Measurements from ENCODE around the gene IL12RB2. TPM values are rescaled to one million over a fixed set of nuclear protein-coding genes. Genes with fewer than 3 reads are reported as not detected.
"Not testable (repeated sequence)": the region's sequence is repeated elsewhere in the genome, so short reads cannot be mapped to it uniquely, and the experiment has no call there.

Gene IL12RB2
- total RNA-seq, 1 donor: not detected

GRCh38 chr1:67408148-67408547, 100.5 kb downstream of the IL12RB2 start:
- Histone ChIP-seq H3K4me2 (ENCODE audit: insufficient read depth, low read length) (no peak overlapping the region), H3K9me3 (ENCODE audit: low read depth, low read length) (no peaks in the 10 kb centered on the region), H3K4me1 (ENCODE audit: insufficient read depth, low read length) (no peaks in the 10 kb centered on the region), H3K36me3 (ENCODE audit: insufficient read depth, low read length) (peaks cover 34% of the 10 kb centered on the region), H4K20me1 (ENCODE audit: insufficient read depth, low read length) (peaks cover 2% of the 10 kb centered on the region), H3K4me3 (ENCODE audit: insufficient read depth, low read length) (no peak overlapping the region), H3K27ac (ENCODE audit: low read depth, low read length) (no peak overlapping the region), H3K79me2 (ENCODE audit: insufficient read depth, low read length) (no peaks in the 10 kb centered on the region), H3K27me3 (ENCODE audit: insufficient read depth, low read length) (no peaks in the 10 kb centered on the region), H2AFZ (ENCODE audit: low read length) (no peak overlapping the region)
- no peak for DNase-seq (ENCODE audit: insufficient read length, low spot score, missing footprints)
- TF ChIP-seq, protein P1, sequence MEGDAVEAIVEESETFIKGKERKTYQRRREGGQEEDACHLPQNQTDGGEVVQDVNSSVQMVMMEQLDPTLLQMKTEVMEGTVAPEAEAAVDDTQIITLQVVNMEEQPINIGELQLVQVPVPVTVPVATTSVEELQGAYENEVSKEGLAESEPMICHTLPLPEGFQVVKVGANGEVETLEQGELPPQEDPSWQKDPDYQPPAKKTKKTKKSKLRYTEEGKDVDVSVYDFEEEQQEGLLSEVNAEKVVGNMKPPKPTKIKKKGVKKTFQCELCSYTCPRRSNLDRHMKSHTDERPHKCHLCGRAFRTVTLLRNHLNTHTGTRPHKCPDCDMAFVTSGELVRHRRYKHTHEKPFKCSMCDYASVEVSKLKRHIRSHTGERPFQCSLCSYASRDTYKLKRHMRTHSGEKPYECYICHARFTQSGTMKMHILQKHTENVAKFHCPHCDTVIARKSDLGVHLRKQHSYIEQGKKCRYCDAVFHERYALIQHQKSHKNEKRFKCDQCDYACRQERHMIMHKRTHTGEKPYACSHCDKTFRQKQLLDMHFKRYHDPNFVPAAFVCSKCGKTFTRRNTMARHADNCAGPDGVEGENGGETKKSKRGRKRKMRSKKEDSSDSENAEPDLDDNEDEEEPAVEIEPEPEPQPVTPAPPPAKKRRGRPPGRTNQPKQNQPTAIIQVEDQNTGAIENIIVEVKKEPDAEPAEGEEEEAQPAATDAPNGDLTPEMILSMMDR (IDR thresholded peaks at IDR 0.05; ENCODE audit: extremely low read depth, low read depth, low read length): no peak

DNA sequence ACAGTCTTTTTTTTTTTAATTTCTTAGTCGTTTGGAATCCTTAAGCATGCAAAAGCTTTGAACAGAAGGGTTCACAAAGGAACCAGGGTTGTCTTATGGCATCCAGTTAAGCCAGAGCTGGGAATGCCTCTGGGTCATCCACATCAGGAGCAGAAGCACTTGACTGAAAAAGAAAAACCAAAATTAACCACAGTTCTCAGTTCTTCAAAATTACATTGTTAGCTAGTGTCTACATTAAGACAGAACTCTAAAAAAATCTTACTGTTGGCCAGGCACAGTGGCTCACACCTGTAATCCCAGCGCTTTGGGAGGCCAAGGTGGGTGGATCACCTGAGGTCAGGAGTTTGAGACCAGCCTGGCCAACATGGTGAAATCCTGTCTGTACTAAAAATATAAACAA, 105.4 kb downstream of the IL12RB2 start:
- Histone ChIP-seq H4K20me1 (ENCODE audit: insufficient read depth, low read length) (peaks cover 40% of the 10 kb centered on the region), H3K79me2 (ENCODE audit: insufficient read depth, low read length) (peaks cover 39% of the 10 kb centered on the region), H3K36me3 (ENCODE audit: insufficient read depth, low read length) (peaks cover 83% of the 10 kb centered on the region)
- H3K27ac ChIP-seq (ENCODE audit: low read depth, low read length); H3K4me2 ChIP-seq (ENCODE audit: insufficient read depth, low read length); H3K27me3 ChIP-seq (ENCODE audit: insufficient read depth, low read length); DNase-seq (ENCODE audit: insufficient read length, low spot score, missing footprints); H3K4me1 ChIP-seq (ENCODE audit: insufficient read depth, low read length); H3K9me3 ChIP-seq (ENCODE audit: low read depth, low read length); H3K4me3 ChIP-seq (ENCODE audit: insufficient read depth, low read length); H2AFZ ChIP-seq (ENCODE audit: low read length): not testable (repeated sequence)

- Histone ChIP-seq H3K79me2 (ENCODE audit: insufficient read depth, low read length) (peaks cover 53% of the 10 kb centered on the region), H3K9me3 (ENCODE audit: low read depth, low read length) (no peaks in the 10 kb centered on the region), H3K27ac (ENCODE audit: low read depth, low read length) (no peak overlapping the region), H3K36me3 (ENCODE audit: insufficient read depth, low read length) (peaks cover 90% of the 10 kb centered on the region), H3K27me3 (ENCODE audit: insufficient read depth, low read length) (no peaks in the 10 kb centered on the region), H2AFZ (ENCODE audit: low read length) (no peak overlapping the region), H3K4me2 (ENCODE audit: insufficient read depth, low read length) (no peak overlapping the region), H3K4me3 (ENCODE audit: insufficient read depth, low read length) (no peak overlapping the region), H3K4me1 (ENCODE audit: insufficient read depth, low read length) (no peaks in the 10 kb centered on the region), H4K20me1 (ENCODE audit: insufficient read depth, low read length) (peaks cover 42% of the 10 kb centered on the region)
- DNase-seq (ENCODE audit: insufficient read length, low spot score, missing footprints): no peak
- TF ChIP-seq, protein P1 (IDR thresholded peaks at IDR 0.05; ENCODE audit: extremely low read depth, low read depth, low read length): no peak
These were observed 106.9 kb downstream of the IL12RB2 start for GRCh38 chr1:67414574-67414973.

GRCh38 chr1:67415041-67415440, 107.4 kb downstream of the IL12RB2 start:
- Histone ChIP-seq H3K79me2 (ENCODE audit: insufficient read depth, low read length) (peaks cover 56% of the 10 kb centered on the region), H3K36me3 (ENCODE audit: insufficient read depth, low read length) (peaks cover 90% of the 10 kb centered on the region)

GRCh38 chr1:67417733-67418132, 110.1 kb downstream of the IL12RB2 start:
- H3K4me2 ChIP-seq (ENCODE audit: insufficient read depth, low read length); H3K9me3 ChIP-seq (ENCODE audit: low read depth, low read length); DNase-seq (ENCODE audit: insufficient read length, low spot score, missing footprints); H3K4me1 ChIP-seq (ENCODE audit: insufficient read depth, low read length); H3K4me3 ChIP-seq (ENCODE audit: insufficient read depth, low read length); H3K27ac ChIP-seq (ENCODE audit: low read depth, low read length); H2AFZ ChIP-seq (ENCODE audit: low read length); H3K27me3 ChIP-seq (ENCODE audit: insufficient read depth, low read length): not testable (repeated sequence)
- H4K20me1 ChIP-seq (ENCODE audit: insufficient read depth, low read length): peaks cover 49% of the 10 kb centered on the region
- peaks cover 82% of the 10 kb centered on the region for H3K79me2 ChIP-seq (ENCODE audit: insufficient read depth, low read length)
- H3K36me3 ChIP-seq (ENCODE audit: insufficient read depth, low read length): peaks cover 98% of the 10 kb centered on the region

More at GRCh38 chr1:67415041-67415440, 107.4 kb downstream of the IL12RB2 start:
- Histone ChIP-seq H3K4me1 (ENCODE audit: insufficient read depth, low read length) (no peaks in the 10 kb centered on the region), H4K20me1 (ENCODE audit: insufficient read depth, low read length) (peaks cover 42% of the 10 kb centered on the region), H3K27me3 (ENCODE audit: insufficient read depth, low read length) (no peaks in the 10 kb centered on the region), H2AFZ (ENCODE audit: low read length) (no peak overlapping the region), H3K4me3 (ENCODE audit: insufficient read depth, low read length) (no peak overlapping the region), H3K27ac (ENCODE audit: low read depth, low read length) (no peak overlapping the region), H3K4me2 (ENCODE audit: insufficient read depth, low read length) (no peak overlapping the region), H3K9me3 (ENCODE audit: low read depth, low read length) (no peaks in the 10 kb centered on the region)
- DNase-seq (ENCODE audit: insufficient read length, low spot score, missing footprints): no peak
- TF ChIP-seq, protein P1 (IDR thresholded peaks at IDR 0.05; ENCODE audit: extremely low read depth, low read depth, low read length): no peak

Measured in osteoblast (primary cell).